DOHH2 (cell line): ENCODE results near the gene DNER.

Experiments used
- H3F3A ChIP-seq: fragments of 200-600 bp; sonication (generic), shearing (Covaris generic); 2 replicates; pipeline ENCODE4 v1.6.0; 2016; ENCODE audit warnings: antibody characterized with exemption, mild to moderate bottlenecking; ENCODE audit not compliant: control insufficient read depth, insufficient read depth
- H3K27ac ChIP-seq: fragments of 200-600 bp; sonication (generic); 2 replicates; pipeline ENCODE4 v1.5.1; 2014; ENCODE audit warnings: low read depth, mild to moderate bottlenecking, low read length, moderate library complexity
- H3K27me3 ChIP-seq: fragments of 200-600 bp; sonication (generic); 2 replicates; pipeline ENCODE4 v1.6.1; 2014; ENCODE audit warnings: mild to moderate bottlenecking, low read length, mixed read lengths; ENCODE audit not compliant: control insufficient read depth
- H3K36me3 ChIP-seq: fragments of 200-600 bp; sonication (generic); 2 replicates; pipeline ENCODE4 v1.6.1; 2014; ENCODE audit warnings: mild to moderate bottlenecking, low read length, moderate library complexity, mixed read lengths; ENCODE audit not compliant: control insufficient read depth
- H3K4me1 ChIP-seq: fragments of 200-600 bp; sonication (generic); 2 replicates; pipeline ENCODE4 v1.6.1; 2014; ENCODE audit warnings: mild to moderate bottlenecking, low read length, mixed read lengths; ENCODE audit not compliant: control insufficient read depth
- H3K4me2 ChIP-seq: fragments of 200-600 bp; sonication (generic); 2 replicates; pipeline ENCODE4 v1.6.0; 2014; ENCODE audit warnings: mild to moderate bottlenecking, low read length, moderate library complexity
- H3K4me3 ChIP-seq: fragments of 200-600 bp; sonication (generic); 2 replicates; pipeline ENCODE4 v1.5.1; 2014; ENCODE audit warnings: mild to moderate bottlenecking, low read length, mixed read lengths
- H3K79me2 ChIP-seq: fragments of 200-600 bp; sonication (generic); 2 replicates; pipeline ENCODE4 v1.6.1; 2014; ENCODE audit warnings: mild to moderate bottlenecking, low read length, mixed read lengths; ENCODE audit not compliant: control insufficient read depth
- H3K9me2 ChIP-seq: fragments of 200-600 bp; sonication (generic); replicated peaks from 2 replicates; pipeline ENCODE4 v1.6.1; 2014; ENCODE audit warnings: mild to moderate bottlenecking, low read length, mixed read lengths; ENCODE audit not compliant: control insufficient read depth
- H3K9me3 ChIP-seq: fragments of 200-600 bp; sonication (generic); 2 replicates; pipeline ENCODE4 v1.6.1; 2014; ENCODE audit warnings: antibody characterized with exemption, low read length, mixed read lengths; ENCODE audit not compliant: control insufficient read depth, insufficient read depth
- H4K20me1 ChIP-seq: fragments of 200-600 bp; sonication (generic); 2 replicates; pipeline ENCODE4 v1.6.0; 2014; ENCODE audit warnings: low read depth, mild to moderate bottlenecking, antibody characterized with exemption, low read length, moderate library complexity; ENCODE audit not compliant: control insufficient read depth, insufficient read depth
- CTCF ChIP-seq: fragments of 200-600 bp; sonication (generic); IDR thresholded peaks from one replicate; pipeline ENCODE4 v1.5.1; 2014; ENCODE audit warnings: antibody characterized with exemption, mild to moderate bottlenecking, low read depth, low read length; ENCODE audit not compliant: poor library complexity, severe bottlenecking
- EZH2phosphoT487 ChIP-seq: fragments of 200-600 bp; sonication (generic); IDR thresholded peaks from 2 replicates; pipeline ENCODE4 v1.6.1; 2017; ENCODE audit warnings: borderline replicate concordance, mild to moderate bottlenecking, antibody characterized with exemption, low read length, moderate library complexity, mixed read lengths

The DNER gene

DNA sequence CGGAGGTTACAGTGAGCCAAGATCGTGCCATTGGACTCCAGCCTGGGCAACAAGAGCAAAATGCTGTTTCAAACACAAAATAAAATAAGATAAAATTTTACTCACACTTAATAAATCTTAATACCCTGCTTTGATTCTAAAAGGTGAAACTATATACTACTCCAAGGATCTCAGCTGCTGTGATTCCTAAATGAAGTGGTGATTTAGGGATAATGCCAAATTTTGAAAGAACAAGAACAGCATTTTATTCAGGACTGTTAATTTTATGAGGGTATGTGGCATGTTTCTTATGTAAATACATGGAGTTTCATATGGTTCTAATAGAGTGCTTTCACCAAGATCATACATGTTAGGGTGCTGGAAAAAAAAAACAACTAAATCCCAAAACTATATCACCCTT lies 243.6 kb downstream of the DNER start:
- Histone ChIP-seq H3K4me2 (no peak overlapping the region), H4K20me1 (no peaks in the 10 kb centered on the region), H3F3A (no peaks in the 10 kb centered on the region), H3K9me2 (no peaks in the 10 kb centered on the region), H3K4me1 (peaks cover under 1% of the 10 kb centered on the region; the same call in 1 of the 2 replicates), H3K79me2 (no peaks in the 10 kb centered on the region), H3K4me3 (no peak overlapping the region), H3K36me3 (no peaks in the 10 kb centered on the region), H3K27ac (no peak overlapping the region), H3K27me3 (no peaks in the 10 kb centered on the region), H3K9me3 (no peaks in the 10 kb centered on the region)
- TF ChIP-seq CTCF (no peak), EZH2phosphoT487 (no peak)

DNA sequence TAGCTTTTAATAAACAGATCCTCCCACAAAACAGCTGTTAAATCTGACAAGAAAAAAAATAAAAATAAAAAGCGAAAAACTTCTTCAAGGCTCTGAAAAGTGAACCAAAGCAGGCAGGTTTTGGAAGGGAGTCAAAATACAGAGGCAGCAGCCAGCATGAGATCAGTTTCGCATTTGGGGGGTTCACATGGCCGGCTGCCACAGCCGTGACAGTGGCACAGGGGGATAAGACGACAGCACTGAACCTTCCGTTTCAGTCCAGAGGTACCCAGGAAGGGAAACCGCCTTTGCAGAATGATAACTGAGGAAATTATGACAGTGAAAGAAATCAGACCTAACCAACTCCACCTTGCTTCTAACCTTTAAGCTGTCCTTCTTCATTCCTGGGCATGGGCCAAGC lies 246.6 kb downstream of the DNER start:
- H4K20me1 ChIP-seq: no peaks in the 10 kb centered on the region
- H3K9me3 ChIP-seq: no peaks in the 10 kb centered on the region
- no peak overlapping the region for H3K27ac ChIP-seq
- no peaks in the 10 kb centered on the region for H3K9me2 ChIP-seq
- no peaks in the 10 kb centered on the region for H3F3A ChIP-seq
- TF ChIP-seq EZH2phosphoT487 (no peak), CTCF (no peak)
- H3K4me2 ChIP-seq: no peak overlapping the region
- no peaks in the 10 kb centered on the region for H3K36me3 ChIP-seq
- no peaks in the 10 kb centered on the region for H3K79me2 ChIP-seq
- H3K4me1 ChIP-seq: no peaks in the 10 kb centered on the region
- H3K27me3 ChIP-seq: no peaks in the 10 kb centered on the region
- no peak overlapping the region for H3K4me3 ChIP-seq

DNA sequence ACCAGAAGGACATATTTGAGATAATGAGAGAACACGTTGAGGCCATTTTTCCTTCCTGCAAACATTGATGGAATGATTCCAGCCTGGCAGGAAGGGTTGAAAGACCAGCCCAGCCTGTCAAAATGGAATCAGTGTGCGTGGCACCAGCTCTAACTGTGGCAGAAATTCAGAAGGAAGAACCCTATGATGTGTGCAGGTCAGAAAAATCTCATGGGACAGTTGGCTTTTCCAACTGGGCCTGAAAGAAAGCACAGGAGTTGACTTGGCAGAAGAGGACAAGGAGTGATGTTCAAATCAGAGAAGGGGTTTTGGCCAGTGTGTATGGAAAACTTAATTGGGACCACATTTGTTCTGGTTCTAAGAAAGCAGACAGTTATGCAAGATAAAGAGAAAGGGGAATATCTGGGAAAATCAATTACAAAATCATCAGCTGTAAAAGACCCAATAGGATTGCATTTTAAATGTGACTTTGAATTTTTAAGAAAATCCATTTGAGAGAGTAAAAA lies 250.5 kb downstream of the DNER start:
- no peaks in the 10 kb centered on the region for H3F3A ChIP-seq
- no peak overlapping the region for H3K27ac ChIP-seq
- no peaks in the 10 kb centered on the region for H3K4me1 ChIP-seq
- H3K9me2 ChIP-seq: no peaks in the 10 kb centered on the region
- no peak overlapping the region for H3K4me2 ChIP-seq
- no peak for TF ChIP-seq EZH2phosphoT487
- TF ChIP-seq CTCF: no peak
- no peaks in the 10 kb centered on the region for H4K20me1 ChIP-seq
- no peak overlapping the region for H3K4me3 ChIP-seq
- H3K27me3 ChIP-seq: no peaks in the 10 kb centered on the region
- H3K79me2 ChIP-seq: no peaks in the 10 kb centered on the region
- H3K36me3 ChIP-seq: no peaks in the 10 kb centered on the region
- H3K9me3 ChIP-seq: no peaks in the 10 kb centered on the region

GRCh38 chr2:229462112-229462511 lies 252.2 kb downstream of the DNER start:
- no peaks in the 10 kb centered on the region for H3K4me1 ChIP-seq
- no peaks in the 10 kb centered on the region for H4K20me1 ChIP-seq
- no peaks in the 10 kb centered on the region for H3K9me2 ChIP-seq
- no peak overlapping the region for H3K4me3 ChIP-seq
- H3F3A ChIP-seq: no peaks in the 10 kb centered on the region
- no peaks in the 10 kb centered on the region for H3K27me3 ChIP-seq
- TF ChIP-seq CTCF: no peak
- TF ChIP-seq EZH2phosphoT487: no peak
- H3K27ac ChIP-seq: no peak overlapping the region
- no peaks in the 10 kb centered on the region for H3K36me3 ChIP-seq
- H3K79me2 ChIP-seq: no peaks in the 10 kb centered on the region
- no peak overlapping the region for H3K4me2 ChIP-seq
- no peaks in the 10 kb centered on the region for H3K9me3 ChIP-seq
